Breast epithelium (tissue), 4 donors: ENCODE measurements around the gene MT1M. TPM values are rescaled to one million over a fixed set of nuclear protein-coding genes. Genes with fewer than 3 reads are reported as not detected.

ENCODE experiments used
- DNase-seq, 2 donors: peaks; one replicate each; pipeline ENCODE4 v3.0.0-alpha.2; 2019; ENCODE audit warnings: low spot score in 2 of 2
- H3K27ac ChIP-seq, 2 donors: fragments of 200-600 bp; sonication (generic) in 1 of 2; one replicate each; pipeline ENCODE4 v1.5.1; 2016 to 2019; ENCODE audit warnings: mild to moderate bottlenecking in 1 of 2
- H3K27me3 ChIP-seq, 2 donors: fragments of 200-600 bp; sonication (generic) in 1 of 2; one replicate each; pipeline versions ENCODE4 v1.5.1 to v1.6.0; 2017 to 2019; ENCODE audit warnings: control low read depth in 1 of 2, mild to moderate bottlenecking in 1 of 2
- H3K36me3 ChIP-seq: fragments of 200-600 bp; one replicate; pipeline ENCODE4 v1.5.1; 2019
- H3K4me1 ChIP-seq, 2 donors: fragments of 200-600 bp; sonication (generic); one replicate each; pipeline ENCODE4 v1.5.1; 2016 to 2019; ENCODE audit warnings: control low read depth in 1 of 2
- H3K4me3 ChIP-seq, 3 donors: fragments of 200-600 bp; sonication (generic); 1 replicate in 2 of 3; 2 replicates in 1 of 3; pipeline ENCODE4 v1.5.1; 2016 to 2019; ENCODE audit warnings: mild to moderate bottlenecking in 3 of 3, moderate library complexity in 2 of 3
- H3K9me3 ChIP-seq, 2 donors: fragments of 200-600 bp; sonication (generic) in 1 of 2; one replicate each; pipeline ENCODE4 v1.5.1; 2016 to 2019; ENCODE audit warnings: control low read depth in 1 of 2
- POLR2A ChIP-seq: fragments of 450-650 bp; IDR thresholded peaks from one replicate; pipeline ENCODE4 v1.6.1; 2016; ENCODE audit warnings: antibody characterized with exemption, mild to moderate bottlenecking, moderate library complexity
- POLR2AphosphoS5 ChIP-seq, 3 donors: sonication (generic); formaldehyde crosslinking; IDR thresholded peaks; one replicate each; pipeline ENCODE4 v1.6.1; 2017; ENCODE audit warnings: antibody characterized with exemption in 3 of 3
- intact Hi-C: fragments of 100-400 bp; cut with DNase I; formaldehyde crosslinking; loops from one replicate; pipeline ENCODE4 v1.15.1; 2023; ENCODE audit warnings: low total_unique reads
- total RNA-seq, 3 donors: library from RNA; depleted of rRNA; stranded (reverse); fragments of >200 nt; gene quantifications; one replicate each; pipeline ENCODE4 v1.1.0, GENCODE V29; 2016
- TF ChIP-seq, protein P1 (sequence below), 3 donors: fragments of 450-650 bp; IDR thresholded peaks; one replicate each; pipeline ENCODE4 v1.5.1; 2016 to 2017; ENCODE audit warnings: antibody characterized with exemption in 3 of 3, mild to moderate bottlenecking in 3 of 3, moderate library complexity in 3 of 3

MT1M gene
- total RNA-seq, 3 donors from 2014 or later = 42.9 to 120 (median 46.0) TPM

DNA sequence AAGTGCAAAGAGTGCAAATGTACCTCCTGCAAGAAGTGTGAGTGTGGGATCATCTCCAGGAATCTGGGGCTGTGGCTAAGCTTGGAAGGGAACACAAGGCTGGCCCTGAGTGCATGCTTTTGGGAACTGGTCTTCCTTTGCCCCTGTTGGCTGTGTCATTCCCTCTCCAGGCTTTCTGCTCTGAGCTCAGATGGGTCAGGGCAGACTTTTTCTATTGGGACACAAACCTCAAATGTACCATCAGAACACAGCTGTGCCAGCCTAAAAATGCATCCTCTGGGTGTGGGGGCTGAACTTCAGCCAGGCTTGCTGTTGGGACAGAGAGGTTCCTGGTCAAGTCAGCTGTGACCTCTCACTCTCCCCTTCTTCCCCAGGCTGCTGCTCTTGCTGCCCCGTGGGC, 20.1 kb downstream of the MT1M start:
- H3K4me1 ChIP-seq = no peaks in the 10 kb centered on the region
- intact Hi-C loops = no loop called here
- no peak overlapping the region for H3K4me3 ChIP-seq
- H3K36me3 ChIP-seq = no peaks in the 10 kb centered on the region
- no peaks in the 10 kb centered on the region for H3K27me3 ChIP-seq
- no peak for TF ChIP-seq POLR2AphosphoS5 (IDR thresholded peaks at IDR 0.05)
- TF ChIP-seq, protein P1, sequence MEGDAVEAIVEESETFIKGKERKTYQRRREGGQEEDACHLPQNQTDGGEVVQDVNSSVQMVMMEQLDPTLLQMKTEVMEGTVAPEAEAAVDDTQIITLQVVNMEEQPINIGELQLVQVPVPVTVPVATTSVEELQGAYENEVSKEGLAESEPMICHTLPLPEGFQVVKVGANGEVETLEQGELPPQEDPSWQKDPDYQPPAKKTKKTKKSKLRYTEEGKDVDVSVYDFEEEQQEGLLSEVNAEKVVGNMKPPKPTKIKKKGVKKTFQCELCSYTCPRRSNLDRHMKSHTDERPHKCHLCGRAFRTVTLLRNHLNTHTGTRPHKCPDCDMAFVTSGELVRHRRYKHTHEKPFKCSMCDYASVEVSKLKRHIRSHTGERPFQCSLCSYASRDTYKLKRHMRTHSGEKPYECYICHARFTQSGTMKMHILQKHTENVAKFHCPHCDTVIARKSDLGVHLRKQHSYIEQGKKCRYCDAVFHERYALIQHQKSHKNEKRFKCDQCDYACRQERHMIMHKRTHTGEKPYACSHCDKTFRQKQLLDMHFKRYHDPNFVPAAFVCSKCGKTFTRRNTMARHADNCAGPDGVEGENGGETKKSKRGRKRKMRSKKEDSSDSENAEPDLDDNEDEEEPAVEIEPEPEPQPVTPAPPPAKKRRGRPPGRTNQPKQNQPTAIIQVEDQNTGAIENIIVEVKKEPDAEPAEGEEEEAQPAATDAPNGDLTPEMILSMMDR (IDR thresholded peaks at IDR 0.05) = no peak
- no peak for TF ChIP-seq POLR2A
- no peaks in the 10 kb centered on the region for H3K9me3 ChIP-seq
- no peak for DNase-seq
- H3K27ac ChIP-seq = no peak overlapping the region

DNA sequence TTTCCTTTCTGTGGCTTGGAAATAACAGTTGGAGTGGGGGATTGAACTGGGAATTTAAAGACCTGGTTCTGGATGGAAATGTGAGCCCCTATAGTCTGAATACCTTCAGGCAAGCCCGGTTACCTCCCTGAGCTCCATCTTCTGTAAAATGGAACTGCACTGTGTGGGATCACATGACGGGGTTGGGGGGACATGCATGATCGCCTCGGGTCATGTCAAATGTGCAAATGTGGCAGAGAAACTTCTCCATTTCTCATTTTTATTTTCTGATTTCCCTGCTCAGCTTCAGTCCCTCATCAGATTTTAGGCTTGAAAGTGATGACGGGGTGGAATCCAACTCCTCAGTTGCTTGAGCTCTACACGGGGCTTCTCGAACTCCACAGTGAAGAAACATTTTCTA, 20.8 kb downstream of the MT1M start:
- no peak for DNase-seq
- H3K9me3 ChIP-seq = no peaks in the 10 kb centered on the region
- intact Hi-C loops = no loop called here
- peaks cover 0 to 1% of the 10 kb centered on the region in 2 donors for H3K4me1 ChIP-seq
- no peak overlapping the region for H3K4me3 ChIP-seq
- no peak for TF ChIP-seq POLR2A
- no peak for TF ChIP-seq POLR2AphosphoS5 (IDR thresholded peaks at IDR 0.05)
- TF ChIP-seq, protein P1 (IDR thresholded peaks at IDR 0.05) = no peak
- H3K27ac ChIP-seq = no peak overlapping the region
- no peaks in the 10 kb centered on the region for H3K36me3 ChIP-seq
- no peaks in the 10 kb centered on the region for H3K27me3 ChIP-seq

DNA sequence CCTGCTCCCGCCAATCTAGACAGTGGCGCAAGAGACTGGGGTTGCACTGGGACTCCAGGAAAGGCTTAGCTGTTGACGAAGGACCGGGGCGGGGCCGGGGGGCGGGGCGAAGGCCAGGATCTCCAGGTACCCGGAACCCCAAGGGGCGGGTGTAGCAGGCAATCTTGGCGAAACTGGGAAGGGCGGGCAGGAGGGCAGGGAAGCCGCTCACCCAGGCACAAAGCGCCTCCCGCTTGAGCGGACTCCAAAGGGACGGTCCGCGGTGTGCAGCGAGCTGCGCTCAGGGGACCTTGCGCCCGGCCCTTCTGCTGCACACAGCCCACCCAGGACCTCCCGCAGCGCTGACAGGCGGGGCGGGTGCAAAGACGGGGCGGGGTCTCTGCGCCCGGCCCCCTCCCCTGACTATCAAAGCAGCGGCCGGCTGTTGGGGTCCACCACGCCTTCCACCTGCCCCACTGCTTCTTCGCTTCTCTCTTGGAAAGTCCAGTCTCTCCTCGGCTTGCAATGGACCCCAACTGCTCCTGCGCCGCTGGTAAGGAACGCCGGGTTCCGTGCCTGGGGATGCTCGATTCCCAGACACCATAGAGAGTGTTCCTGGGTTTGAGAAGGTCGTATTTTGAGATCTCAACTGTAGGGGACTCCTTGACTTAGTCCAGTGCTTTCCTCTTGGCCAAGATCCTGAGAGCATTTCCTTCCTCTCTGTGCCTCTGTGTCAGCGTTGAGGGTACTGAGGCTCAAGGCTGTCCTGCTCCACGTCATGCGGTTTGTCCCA, 25.3 kb downstream of the MT1M start, which contains the start of gene MT1F:
Gene MT1F (plus strand): TSS at position 405 of the 772 bp plus-strand sequence. CDS start 100 bp downstream, at position 505.
- Histone ChIP-seq H3K27ac (peak within 1 kb of the TSS; percentile 80 to 94), H3K4me3 (peak within 1 kb of the TSS; percentile 43 to 92 (median 77)), H3K36me3 (no peaks in the 10 kb centered on the region), H3K9me3 (no peaks in the 10 kb centered on the region), H3K27me3 (peaks cover 0 to 1% of the 10 kb centered on the region in 2 donors), H3K4me1 (peaks cover 3 to 7% of the 10 kb centered on the region in 2 donors)
- intact Hi-C loops = no loop called here
- peak in 2 of 3 donors; percentile 10 to 29 for TF ChIP-seq POLR2AphosphoS5 (IDR thresholded peaks at IDR 0.05)
- TF ChIP-seq, protein P1 (IDR thresholded peaks at IDR 0.05) = no peak
- DNase-seq = peak; percentile 95 to 96

DNA sequence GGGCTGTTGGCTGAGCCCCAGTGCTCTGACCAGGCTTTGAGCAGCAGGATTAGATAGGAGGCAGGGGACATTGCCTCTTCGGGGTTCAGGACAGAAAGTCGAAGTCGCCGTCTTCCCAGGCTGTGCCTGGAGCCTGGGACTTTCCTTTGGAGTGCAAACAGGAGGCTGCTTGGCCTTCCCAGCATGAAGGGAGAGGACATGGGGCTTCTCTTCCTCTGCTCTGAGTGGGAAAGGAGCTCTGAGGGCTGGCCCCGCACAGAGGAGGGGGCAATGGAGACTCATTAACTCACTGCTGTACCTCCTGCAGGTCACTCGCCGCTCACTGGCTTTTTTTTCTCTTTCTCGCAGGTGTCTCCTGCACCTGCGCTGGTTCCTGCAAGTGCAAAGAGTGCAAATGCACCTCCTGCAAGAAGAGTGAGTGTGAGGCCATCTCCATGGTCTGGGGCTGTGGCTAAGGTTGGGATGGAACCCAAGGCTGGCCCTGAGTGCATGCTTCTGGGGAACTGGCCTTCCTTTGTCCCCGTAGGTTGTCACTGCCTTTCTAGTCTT, 25.9 kb downstream of the MT1M start:
- H3K4me3 ChIP-seq = peak overlapping the region; percentile 43 to 92 (median 77)
- H3K36me3 ChIP-seq = no peaks in the 10 kb centered on the region
- H3K4me1 ChIP-seq = peaks cover 3 to 7% of the 10 kb centered on the region in 2 donors
- H3K27ac ChIP-seq = peak overlapping the region; percentile 80 to 94
- no peaks in the 10 kb centered on the region for H3K9me3 ChIP-seq
- H3K27me3 ChIP-seq = peaks cover 2 to 5% of the 10 kb centered on the region in 2 donors
- TF ChIP-seq, protein P1 (IDR thresholded peaks at IDR 0.05) = no peak
- no peak for TF ChIP-seq POLR2AphosphoS5 (IDR thresholded peaks at IDR 0.05)
- TF ChIP-seq POLR2A = no peak
- intact Hi-C loops = no loop called here
- no peak for DNase-seq
